NCI-H226 (cell line): Measurements from ENCODE around the gene CNKSR2.

Source experiments
- DNase-seq: peaks from one replicate; pipeline ENCODE4 v3.0.0-alpha.2; 2015

The CNKSR2 gene

GRCh38 chrX:21616386-21616785, 242.2 kb downstream of the CNKSR2 start:
- no peak for DNase-seq

- no peak for DNase-seq
These were observed 246.0 kb downstream of the CNKSR2 start for GRCh38 chrX:21620234-21620633.

GRCh38 chrX:21623778-21624501, 249.7 kb downstream of the CNKSR2 start:
- DNase-seq: no peak

- no peak for DNase-seq
These were observed 257.8 kb downstream of the CNKSR2 start for GRCh38 chrX:21632027-21632426.

GRCh38 chrX:21638311-21638710, 264.1 kb downstream of the CNKSR2 start:
- peak; percentile 56 for DNase-seq

GRCh38 chrX:21639775-21640174, 265.6 kb downstream of the CNKSR2 start:
- no peak for DNase-seq

GRCh38 chrX:21645431-21645830, 271.2 kb downstream of the CNKSR2 start:
- DNase-seq: no peak

- no peak for DNase-seq
These were observed 271.7 kb downstream of the CNKSR2 start for GRCh38 chrX:21645886-21646285.

GRCh38 chrX:21655901-21656586, 281.8 kb downstream of the CNKSR2 start:
- DNase-seq: no peak

- no peak for DNase-seq
These were observed 282.5 kb downstream of the CNKSR2 start for GRCh38 chrX:21656587-21657317.

GRCh38 chrX:21657318-21658151, 283.3 kb downstream of the CNKSR2 start:
- no peak for DNase-seq

GRCh38 chrX:21658152-21658737, 284.0 kb downstream of the CNKSR2 start, which contains the start of gene KLHL34:
Gene KLHL34 (minus strand): TSS chrX:21658330. CDS start chrX:21657788, 542 bp downstream.
- DNase-seq: no peak

- no peak for DNase-seq
These were observed 284.5 kb downstream of the CNKSR2 start for GRCh38 chrX:21658746-21659145.

GRCh38 chrX:21659320-21659719, 285.1 kb downstream of the CNKSR2 start:
- DNase-seq: no peak

- no peak for DNase-seq
These were observed 285.9 kb downstream of the CNKSR2 start for GRCh38 chrX:21660156-21660555.

- DNase-seq: no peak
These were observed 287.1 kb downstream of the CNKSR2 start for GRCh38 chrX:21661316-21661715.

GRCh38 chrX:21662761-21663160, 288.5 kb downstream of the CNKSR2 start:
- DNase-seq: no peak

- no peak for DNase-seq
These were observed 292.0 kb downstream of the CNKSR2 start for GRCh38 chrX:21666252-21666651.

- peak; percentile 3 for DNase-seq
These were observed 292.5 kb downstream of the CNKSR2 start for GRCh38 chrX:21666679-21667078.

- DNase-seq: no peak
These were observed 300.4 kb downstream of the CNKSR2 start for GRCh38 chrX:21674430-21675186.

- DNase-seq: no peak
These were observed 301.7 kb downstream of the CNKSR2 start for GRCh38 chrX:21675931-21676330.
